HepG2 (cell line): ENCODE results near the gene RNF14. TPM values are rescaled to one million over a fixed set of nuclear protein-coding genes. Genes with fewer than 3 reads are reported as not detected.

Experiments
- ATAC-seq: fragments of 200-7000 bp; cut with Tn5 transposase; 3 replicates; pipeline ENCODE4 v1.9.1; 2020; ENCODE audit warnings: mild to moderate bottlenecking, moderate library complexity
- BruUV-seq: library from RNA; stranded (reverse); fragments of 400-500 nt; replicated peaks from 2 replicates; lab custom pipeline; 2021; lab: Mats Ljungman, UMichigan
- CTCF ChIA-PET: fragments of 300-600 bp; formaldehyde crosslinking; extraction: SDS; loops from one replicate; lab custom pipeline; 2021; ENCODE audit warnings: low total read pairs, inconsistent platforms, low intra/inter-chr PET ratio; lab: Yijun Ruan, JAX
- POLR2A ChIA-PET: fragments of 350-600 bp; sonication (Branson Sonifier 250); formaldehyde crosslinking; loops from one replicate; lab custom pipeline; 2020; ENCODE audit warnings: antibody characterized with exemption, inconsistent platforms; lab: Yijun Ruan, JAX
- DNase-seq: peaks from one replicate; pipeline ENCODE4 v3.0.0-alpha.2; 2015; ENCODE audit warnings: low spot score
- FAIRE-seq: peaks from 3 replicates; lab custom pipeline; 2011; peaks lifted over from hg19 to GRCh38; lab: Jason Lieb, UNC
- H2AFZ ChIP-seq: one replicate; pipeline ENCODE4 v1.6.1; 2011; ENCODE audit warnings: low read length, inconsistent platforms
- H3K27ac ChIP-seq: fragments of 300-600 bp; 3 replicates; pipeline ENCODE4 v1.8.0; 2011; ENCODE audit warnings: mixed run types, mild to moderate bottlenecking, mixed read lengths, low read length, inconsistent platforms; ENCODE audit not compliant: insufficient read depth; ENCODE audit errors: extremely low read length
- H3K27me3 ChIP-seq, 2 experiments: fragments of 200-600 bp in 1 of 2; 2 replicates in 1 of 2; 3 replicates in 1 of 2; pipeline versions ENCODE4 v1.6.0 to v1.8.0; 2011; ENCODE audit warnings: low read length in 2 of 2, mild to moderate bottlenecking in 2 of 2, moderate library complexity in 2 of 2, inconsistent platforms in 1 of 2; ENCODE audit not compliant: insufficient read depth in 2 of 2, control insufficient read depth in 1 of 2
- H3K36me3 ChIP-seq, 2 experiments: fragments of 200-600 bp in 1 of 2; replicated peaks in 1 of 2; 2 replicates in 1 of 2; 3 replicates in 1 of 2; pipeline versions ENCODE4 v1.5.1 to v1.8.0; 2011; ENCODE audit warnings: low read length in 2 of 2, inconsistent platforms in 1 of 2; ENCODE audit not compliant: insufficient read depth in 2 of 2, control insufficient read depth in 1 of 2
- H3K4me1 ChIP-seq: 2 replicates; pipeline ENCODE4 v1.5.1; 2012; ENCODE audit warnings: low read length, inconsistent platforms; ENCODE audit not compliant: insufficient read depth
- H3K4me2 ChIP-seq: 2 replicates; pipeline ENCODE4 v1.6.0; 2011; ENCODE audit warnings: low read depth, low read length, inconsistent platforms
- H3K4me3 ChIP-seq, 3 experiments: fragments of 200-600 bp in 1 of 3; sonication (generic), shearing (Covaris generic) in 1 of 3; replicated peaks in 1 of 3; 2 replicates each; pipeline ENCODE4 v1.5.1; 2011 to 2016; ENCODE audit warnings: low read length in 3 of 3, inconsistent platforms in 2 of 3, low read depth in 2 of 3, mild to moderate bottlenecking in 2 of 3, control low read depth in 1 of 3, mixed read lengths in 1 of 3; ENCODE audit not compliant: insufficient read depth in 1 of 3
- H3K79me2 ChIP-seq: one replicate; pipeline ENCODE4 v1.6.1; 2011; ENCODE audit warnings: low read length, inconsistent platforms; ENCODE audit not compliant: insufficient read depth
- H3K9ac ChIP-seq: 2 replicates; pipeline ENCODE4 v1.6.0; 2011; ENCODE audit warnings: mild to moderate bottlenecking, low read depth, low read length, inconsistent platforms; ENCODE audit not compliant: insufficient read depth
- H3K9me3 ChIP-seq: 2 replicates; pipeline ENCODE4 v1.5.1; 2012; ENCODE audit warnings: mild to moderate bottlenecking, low read length
- H4K20me1 ChIP-seq: 2 replicates; pipeline ENCODE4 v1.6.0; 2011; ENCODE audit warnings: inconsistent platforms, mild to moderate bottlenecking, low read length, moderate library complexity; ENCODE audit not compliant: insufficient read depth
- CCAR2 ChIP-seq: fragments of 200-400 bp; formaldehyde crosslinking; optimal IDR thresholded peaks from 2 replicates; pipeline ENCODE3; 2018; ENCODE audit warnings: low read depth, mild to moderate bottlenecking, low read length, moderate library complexity
- FOXJ3 ChIP-seq: sonication (generic); formaldehyde crosslinking; IDR thresholded peaks from 2 replicates; pipeline ENCODE4 v1.4.0; 2020; ENCODE audit warnings: missing genetic modification reagents, mild to moderate bottlenecking, borderline replicate concordance
- HMG20A ChIP-seq: IDR thresholded peaks from 2 replicates; pipeline ENCODE4 v1.6.1; 2016; ENCODE audit warnings: borderline replicate concordance
- NONO ChIP-seq, 2 experiments: fragments of 450-650 bp in 1 of 2; sonication (generic) in 1 of 2; formaldehyde crosslinking in 1 of 2; IDR thresholded peaks in 1 of 2; conservative IDR thresholded peaks in 1 of 2; 2 replicates each; pipeline versions ENCODE4 v1.6.1 to v1.8.0; 2017 to 2022; ENCODE audit warnings: mild to moderate bottlenecking in 1 of 2, missing genetic modification reagents in 1 of 2, moderate library complexity in 1 of 2
- NR2C2 ChIP-seq: sonication (generic); formaldehyde crosslinking; IDR thresholded peaks from 2 replicates; pipeline ENCODE4 v1.4.0; 2020; ENCODE audit warnings: missing genetic modification reagents, mild to moderate bottlenecking, moderate library complexity, borderline replicate concordance
- SP2 ChIP-seq: sonication (generic); formaldehyde crosslinking; IDR thresholded peaks from 2 replicates; pipeline ENCODE4 v1.5.1; 2020; ENCODE audit warnings: mild to moderate bottlenecking, missing genetic modification reagents
- STAG1 ChIP-seq: sonication (generic); formaldehyde crosslinking; IDR thresholded peaks from 2 replicates; pipeline ENCODE4 v1.4.0; 2020; ENCODE audit warnings: missing genetic modification reagents
- ZFX ChIP-seq: sonication (generic); formaldehyde crosslinking; IDR thresholded peaks from 2 replicates; pipeline ENCODE4 v1.4.0; 2020; ENCODE audit warnings: mild to moderate bottlenecking, low read depth, missing genetic modification reagents, moderate library complexity
- WGBS: methylation state at CpG from one replicate; pipeline ENCODE4 v1.1.6; 2017; ENCODE audit warnings: low lambda C conversion rate; 5-methylcytosine and 5-hydroxymethylcytosine counted together
- in situ Hi-C: cut with HindIII; loops from 2 replicates; pipeline ENCODE4 v1.10.0; 2017; ENCODE audit warnings: low pct_unique_long_range_greater_than_20kb; ENCODE audit not compliant: extremely low pct_ligation_motif_present
- intact Hi-C: fragments of 100-400 bp; cut with micrococcal nuclease; formaldehyde crosslinking; loops from one replicate; pipeline ENCODE4 v1.10.0; 2022; ENCODE audit not compliant: unreplicated experiment
- polyA plus RNA-seq, 8 experiments: library from polyadenylated mRNA; depleted of rRNA in 3 of 8; stranded (reverse) in 7 of 8; unstranded in 1 of 8; fragments of >200 nt; fragmentation: Illumina TruSeq in 4 of 8; extraction: Trizol in 4 of 8; gene quantifications; 2 replicates each; pipeline versions ENCODE4 v1.2.1 to v1.2.3, GENCODE V29; 2011 to 2016; ENCODE audit warnings: low read depth in 4 of 8, missing spikeins in 1 of 8, mixed read lengths in 1 of 8; ENCODE audit not compliant: insufficient read depth in 1 of 8
- total RNA-seq, 5 experiments: library from RNA; depleted of rRNA; stranded (reverse); fragments of >200 nt; fragmentation: Illumina TruSeq; extraction: Trizol; gene quantifications; 2 replicates each; pipeline ENCODE4 v1.2.3, GENCODE V29; 2016; ENCODE audit warnings: low read depth in 1 of 5
- TF ChIP-seq, protein P1 (sequence below): sonication (generic); formaldehyde crosslinking; IDR thresholded peaks from 2 replicates; pipeline ENCODE4 v1.5.0; 2020; ENCODE audit warnings: mild to moderate bottlenecking, missing genetic modification reagents, moderate library complexity

The RNF14 gene
- total and polyA plus RNA-seq, 2 of the 13 experiments (the other 11 are each of a cell fraction or from before 2014, with no cell fraction given), result 11.3 to 28.1 TPM

DNA sequence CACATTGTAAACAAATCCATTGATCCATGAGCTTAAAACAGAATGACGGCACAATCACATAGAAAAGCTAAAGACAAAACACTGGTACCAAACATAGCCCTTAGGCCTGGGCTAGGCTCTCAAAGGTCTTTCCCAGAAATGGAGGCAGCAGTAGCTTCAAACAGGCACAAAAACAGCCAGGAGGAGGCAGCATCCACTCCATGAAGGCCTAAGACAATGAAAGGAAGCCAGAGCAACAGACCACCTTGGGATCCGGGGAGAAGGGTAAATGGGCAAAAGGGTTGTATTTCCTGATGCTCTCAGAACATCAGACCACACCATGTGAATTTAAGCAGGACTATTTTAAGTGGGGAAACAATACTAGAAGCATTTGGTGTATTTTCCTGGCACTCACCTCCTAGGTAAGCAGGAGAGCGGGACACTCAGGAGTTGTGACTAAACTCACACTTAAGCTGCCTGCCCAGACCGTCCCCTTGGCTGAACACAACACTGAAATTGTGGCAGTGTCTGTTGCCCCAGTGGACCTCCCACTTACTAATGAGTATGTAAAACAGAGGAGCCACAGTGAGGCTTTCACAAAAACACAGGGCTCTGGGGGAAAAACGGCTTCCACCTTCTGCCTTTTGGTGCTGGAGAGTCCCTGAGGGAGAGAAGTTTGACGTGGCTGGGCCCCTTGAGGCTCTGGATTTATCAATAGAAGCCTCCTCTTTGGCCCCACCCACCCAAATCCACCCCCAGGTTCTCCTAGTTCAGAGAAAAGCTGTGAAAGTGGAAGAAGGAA is 32.0 kb downstream of the RNF14 start:
- ATAC-seq, result peak; percentile 62; the same call in 2 of the 3 replicates
- in situ Hi-C loops, result no loop called here

DNA sequence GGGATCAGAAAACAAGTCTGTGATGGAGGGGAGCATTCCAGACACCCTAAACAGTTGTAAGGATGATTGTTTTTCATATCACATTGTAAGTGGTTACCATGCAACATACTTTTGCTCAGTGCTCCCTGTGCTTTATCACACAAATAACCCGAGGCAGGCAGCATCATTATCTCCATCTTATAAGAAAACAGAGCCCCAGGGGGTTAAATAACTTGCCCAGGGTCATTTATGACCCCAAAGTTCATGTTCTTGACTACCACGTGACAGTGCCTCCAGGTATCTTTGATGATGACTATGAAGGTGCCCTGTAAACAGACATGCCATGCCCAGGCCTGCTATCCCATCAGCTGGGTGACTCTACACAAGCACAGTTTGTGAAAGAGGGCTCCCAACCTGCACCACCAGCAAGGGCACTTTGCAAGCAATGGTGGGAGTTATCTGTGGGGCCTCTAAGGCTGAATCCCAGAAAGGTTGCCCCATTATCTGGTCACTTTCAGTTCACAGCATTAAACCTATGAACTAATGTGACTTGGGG is 34.4 kb downstream of the RNF14 start:
- Histone ChIP-seq H3K9ac (no peak overlapping the region), H3K27ac (no peak overlapping the region), H3K4me3 (no peak overlapping the region), H3K79me2 (no peaks in the 10 kb centered on the region), H4K20me1 (no peaks in the 10 kb centered on the region), H3K9me3 (no peaks in the 10 kb centered on the region), H3K4me1 (no peaks in the 10 kb centered on the region), H2AFZ (no peak overlapping the region), H3K4me2 (no peak overlapping the region), H3K27me3 (no peaks in the 10 kb centered on the region), H3K36me3 (peaks cover 18 to 54% of the 10 kb centered on the region in 2 experiments)
- ChIA-PET POLR2A (no interaction called here), CTCF (no interaction called here)
- FAIRE-seq, result no peak
- intact Hi-C loops, result no loop called here
- ATAC-seq, result no peak
- in situ Hi-C loops, result no loop called here
- TF ChIP-seq HMG20A (CRISPR knock-in tag) (no peak), NONO (IDR thresholded peaks at IDR 0.05) (no peak), NONO (CRISPR knock-in tag; conservative IDR thresholded peaks at IDR 0.05) (no peak), CCAR2 (no peak), ZFX (CRISPR knock-in tag) (no peak), FOXJ3 (CRISPR knock-in tag) (no peak), NR2C2 (no peak)
- DNase-seq, result no peak
- BruUV-seq, result no TSS peak
- WGBS, result 89% methylated on average over 2 of the region's 2 CpGs

More for the DNA sequence above, 32.0 kb downstream of the RNF14 start:
- no peaks in the 10 kb centered on the region for H3K79me2 ChIP-seq
- H3K4me1 ChIP-seq, result peaks cover 11% of the 10 kb centered on the region
- H3K27ac ChIP-seq, result no peak overlapping the region
- no peaks in the 10 kb centered on the region for H4K20me1 ChIP-seq
- intact Hi-C loops, result no loop called here
- FAIRE-seq (no peak), DNase-seq (peak; percentile 7)
- H3K4me3 ChIP-seq, result no peak overlapping the region
- BruUV-seq, result no TSS peak
- H3K9ac ChIP-seq, result no peak overlapping the region
- no peak overlapping the region for H2AFZ ChIP-seq
- H3K9me3 ChIP-seq, result no peaks in the 10 kb centered on the region
- H3K4me2 ChIP-seq, result no peak overlapping the region
- CTCF ChIA-PET, result no interaction called here
- H3K27me3 ChIP-seq, result no peaks in the 10 kb centered on the region
- TF ChIP-seq SP2 (CRISPR knock-in tag) (no peak), STAG1 (CRISPR knock-in tag) (peak; percentile 11; the same call in 1 of the 2 replicates)
- TF ChIP-seq, protein P1, sequence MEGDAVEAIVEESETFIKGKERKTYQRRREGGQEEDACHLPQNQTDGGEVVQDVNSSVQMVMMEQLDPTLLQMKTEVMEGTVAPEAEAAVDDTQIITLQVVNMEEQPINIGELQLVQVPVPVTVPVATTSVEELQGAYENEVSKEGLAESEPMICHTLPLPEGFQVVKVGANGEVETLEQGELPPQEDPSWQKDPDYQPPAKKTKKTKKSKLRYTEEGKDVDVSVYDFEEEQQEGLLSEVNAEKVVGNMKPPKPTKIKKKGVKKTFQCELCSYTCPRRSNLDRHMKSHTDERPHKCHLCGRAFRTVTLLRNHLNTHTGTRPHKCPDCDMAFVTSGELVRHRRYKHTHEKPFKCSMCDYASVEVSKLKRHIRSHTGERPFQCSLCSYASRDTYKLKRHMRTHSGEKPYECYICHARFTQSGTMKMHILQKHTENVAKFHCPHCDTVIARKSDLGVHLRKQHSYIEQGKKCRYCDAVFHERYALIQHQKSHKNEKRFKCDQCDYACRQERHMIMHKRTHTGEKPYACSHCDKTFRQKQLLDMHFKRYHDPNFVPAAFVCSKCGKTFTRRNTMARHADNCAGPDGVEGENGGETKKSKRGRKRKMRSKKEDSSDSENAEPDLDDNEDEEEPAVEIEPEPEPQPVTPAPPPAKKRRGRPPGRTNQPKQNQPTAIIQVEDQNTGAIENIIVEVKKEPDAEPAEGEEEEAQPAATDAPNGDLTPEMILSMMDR, result peak; percentile 45
- H3K36me3 ChIP-seq, result peaks cover 12 to 44% of the 10 kb centered on the region in 2 experiments
- WGBS, result 94% methylated on average over 6 of the region's 6 CpGs
- POLR2A ChIA-PET, result interaction anchor here (0.9 to 1.2 kb wide), 3 partner anchors 9 to 109 kb away, joined by 3 to 4 read pairs (median 3); partner anchors contain the start of gene RNF14
